Peyer's patch (tissue), 4 donors: ENCODE measurements around the gene ERO1B.

Source experiments
- CTCF ChIP-seq, 6 experiments: fragments of 450-650 bp in 4 of 6; fragments of 200-600 bp in 2 of 6; sonication (generic) in 1 of 6; IDR thresholded peaks; one replicate each; pipeline ENCODE4 v1.5.1; 2017 to 2019; ENCODE audit warnings: antibody characterized with exemption in 6 of 6, mild to moderate bottlenecking in 3 of 6, moderate library complexity in 1 of 6
- POLR2A ChIP-seq, 2 donors: fragments of 450-650 bp; IDR thresholded peaks; one replicate each; pipeline ENCODE4 v1.5.1; 2017; ENCODE audit warnings: antibody characterized with exemption in 2 of 2, mild to moderate bottlenecking in 2 of 2, moderate library complexity in 2 of 2

DNA sequence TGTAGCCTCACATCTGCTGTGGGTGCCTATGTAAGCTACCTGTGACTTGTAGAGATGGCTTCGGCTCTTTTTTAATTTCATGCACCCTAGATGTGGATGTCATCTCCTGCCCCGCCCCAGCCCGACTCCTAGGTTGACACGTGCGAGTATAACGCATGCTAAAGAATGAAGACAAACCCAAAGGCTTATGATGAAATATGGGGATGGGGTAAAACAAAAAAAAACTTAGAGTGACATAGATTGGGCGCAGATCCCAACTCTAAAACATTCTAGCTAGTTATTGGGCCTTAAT lies 613 bp upstream of the ERO1B start:
- TF ChIP-seq CTCF (IDR thresholded peaks at IDR 0.05) (no peak), POLR2A (IDR thresholded peaks at IDR 0.05) (no peak)
